Measurements from ENCODE around the gene WHRN. TPM values are rescaled to one million over a fixed set of nuclear protein-coding genes. Genes with fewer than 3 reads are reported as not detected.

WHRN gene
- total and polyA plus RNA-seq, 2 of the 8 experiments (the other 6 are each of a cell fraction or from before 2014, with no cell fraction given): 4.4 to 7.7 TPM

- Histone ChIP-seq H2BK15ac (ENCODE audit: low read length) (no peak overlapping the region), H3K23ac (ENCODE audit: insufficient read length) (no peak overlapping the region), H3K36me3 (ENCODE audit: control insufficient read depth in 2 of 4, insufficient read depth in 4 of 4, low read length in 3 of 4) (no peaks in the 10 kb centered on the region), H3K18ac (ENCODE audit: extremely low read depth, low read length) (no peak overlapping the region), H2BK12ac (ENCODE audit: low read depth, low read length) (no peak overlapping the region), H2BK5ac (ENCODE audit: low read depth, low read length) (no peak overlapping the region), H3K79me1 (ENCODE audit: low read depth, low read length) (no peaks in the 10 kb centered on the region), H3K23me2 (ENCODE audit: low read depth, low read length) (0 out of 2 replicates have a peak, but pooled peaks cover 2% of the 10 kb centered on the region), H3K27me3 (replicated peaks in 1 of 4; ENCODE audit: control insufficient read depth in 3 of 4, extremely low read depth in 1 of 4, insufficient read depth in 3 of 4, low read length in 3 of 4) (peaks cover 0 to 2% (median 0%) of the 10 kb centered on the region in 4 experiments; a peak in 2 of 7 replicates), H3K14ac (ENCODE audit: insufficient read length) (no peak overlapping the region), H4K8ac (ENCODE audit: extremely low read depth, insufficient read depth, low read length) (no peak overlapping the region), H2BK20ac (ENCODE audit: low read length) (no peak overlapping the region), H3K4me3 (ENCODE audit: extremely low read depth in 1 of 4, insufficient read depth in 2 of 4, low read depth in 3 of 4, low read length in 4 of 4) (no peak overlapping the region), H3K4ac (replicated peaks; ENCODE audit: insufficient read length, low read depth, low read length) (no peak overlapping the region), H2AFZ (ENCODE audit: low read length) (no peak overlapping the region), H3K9ac (replicated peaks in 1 of 4; ENCODE audit: extremely low read depth in 1 of 4, low read depth in 3 of 4, low read length in 3 of 4) (no peak overlapping the region), H3K4me1 (replicated peaks in 1 of 4; ENCODE audit: control insufficient read depth in 3 of 4, insufficient read depth in 4 of 4, low read length in 3 of 4) (no peaks in the 10 kb centered on the region), H2AK5ac (ENCODE audit: low read depth, low read length) (no peak overlapping the region), H3K4me2 (ENCODE audit: insufficient read depth in 1 of 2, low read depth in 2 of 2, low read length in 2 of 2) (no peak overlapping the region), H4K20me1 (replicated peaks in 1 of 2; ENCODE audit: control insufficient read depth in 1 of 2, insufficient read depth in 2 of 2, low read length in 2 of 2) (no peaks in the 10 kb centered on the region), H4K5ac (ENCODE audit: insufficient read length, low read depth, low read length) (no peak overlapping the region), H4K91ac (replicated peaks; ENCODE audit: insufficient read length, low read length) (no peak overlapping the region), H3K79me2 (ENCODE audit: control insufficient read depth in 1 of 2, insufficient read depth in 2 of 2, low read length in 2 of 2) (no peaks in the 10 kb centered on the region), H3K56ac (replicated peaks; ENCODE audit: insufficient read length, low read depth, low read length) (no peak overlapping the region), H2BK120ac (replicated peaks; ENCODE audit: low read depth, low read length) (no peak overlapping the region), H3K9me3 (ENCODE audit: insufficient read depth in 2 of 2, low read depth in 1 of 2, low read length in 1 of 2) (no peaks in the 10 kb centered on the region), H3K27ac (ENCODE audit: low read depth, low read length) (no peak overlapping the region)
- CTCF ChIA-PET (ENCODE audit: partially characterized antibody): interaction anchor here (0.7 to 2.9 kb wide), 7 partner anchors 13 to 158 kb away, joined by 3 to 10 read pairs (median 3); no protein-coding TSS in a partner anchor
- FAIRE-seq (no peak), DNase-seq (ENCODE audit: low read depth in 1 of 2, low spot score in 2 of 2) (no peak)
- POLR2A ChIA-PET (ENCODE audit: partially characterized antibody): interaction anchor here (1.0 kb wide), 1 partner anchor 66 kb away, joined by 4 read pairs; the partner anchor contains the start of gene ATP6V1G1
- TF ChIP-seq RXRA (IDR thresholded peaks at IDR 0.05; ENCODE audit: insufficient read depth, low read depth, low read length) (no peak), RBBP5 (IDR thresholded peaks at IDR 0.05; ENCODE audit: borderline replicate concordance, low read depth, low read length) (no peak), EP300 (IDR thresholded peaks at IDR 0.05; ENCODE audit: borderline replicate concordance in 1 of 2, low read depth in 2 of 2, low read length in 2 of 2) (no peak)
Measured at GRCh38 chr9:114521846-114522245, 16.6 kb upstream of the WHRN start.

Measured in H1 (cell line).